Measurements from ENCODE around the gene DLL4. TPM values are rescaled to one million over a fixed set of nuclear protein-coding genes. Genes with fewer than 3 reads are reported as not detected.

DLL4 gene
- total and polyA plus RNA-seq, 10 of the 15 experiments (the other 5 are each of a cell fraction or from before 2014, with no cell fraction given), result 0.04 to 0.16 (median 0.09) TPM; not detected in 6

- TF ChIP-seq BCL11A (IDR thresholded peaks at IDR 0.05; ENCODE audit: low read depth, low read length) (no peak), MTA2 (IDR thresholded peaks at IDR 0.05; ENCODE audit: low read depth) (no peak)
Observed at GRCh38 chr15:40932156-40932555, 3.0 kb downstream of the DLL4 start (continued).

GRCh38 chr15:40932649-40933516, 3.7 kb downstream of the DLL4 start:
- Histone ChIP-seq H4K20me1 (ENCODE audit: control insufficient read depth, insufficient read depth) (no peaks in the 10 kb centered on the region), H3K4me2 (ENCODE audit: control insufficient read depth, insufficient read depth) (no peak overlapping the region), H3K79me2 (ENCODE audit: control insufficient read depth, insufficient read depth, low read length) (no peaks in the 10 kb centered on the region), H2AFZ (ENCODE audit: control insufficient read depth, low read depth, low read length) (no peak overlapping the region), H3K4me3 (no peak overlapping the region), H3K4me1 (ENCODE audit: control insufficient read depth, insufficient read depth, low read length) (peaks cover 24% of the 10 kb centered on the region), H3K9ac (ENCODE audit: control insufficient read depth, insufficient read depth, low read length) (no peak overlapping the region), H3K27me3 (replicated peaks in 1 of 2; ENCODE audit: control insufficient read depth in 2 of 2, insufficient read depth in 2 of 2, low read length in 1 of 2) (peaks cover 10% of the 10 kb centered on the region in 2 experiments; a peak in 3 of 4 replicates), H3K36me3 (ENCODE audit: control insufficient read depth in 2 of 2, insufficient read depth in 2 of 2, low read length in 1 of 2) (no peaks in the 10 kb centered on the region), H3K27ac (ENCODE audit: control insufficient read depth, insufficient read depth) (no peak overlapping the region), H3K9me3 (replicated peaks; ENCODE audit: control insufficient read depth, insufficient read depth, low read length) (no peaks in the 10 kb centered on the region)
- WGBS (ENCODE audit: insufficient coverage, insufficient replicate concordance, low lambda C conversion rate, missing lambda C conversion rate), result 53% methylated on average over 11 of the region's 11 CpGs
- DNase-seq (ENCODE audit: low read depth, low spot score), result no peak
- in situ Hi-C loops (cut with MboI), result no loop called here
- ChIA-PET SMC1A (ENCODE audit: uncharacterized antibody, unreplicated experiment) (interaction anchor here (0.8 to 4.6 kb wide), 3 partner anchors 8 to 251 kb away, joined by 3 to 28 read pairs (median 5); no protein-coding TSS in a partner anchor), CTCF (interaction anchor here (1.2 to 6.5 kb wide), 5 partner anchors 9 to 86 kb away, joined by 3 to 80 read pairs (median 19); no protein-coding TSS in a partner anchor), POLR2A (interaction anchor here (0.5 to 1.4 kb wide), 3 partner anchors 9 to 97 kb away, joined by 3 to 9 read pairs (median 5); no protein-coding TSS in a partner anchor), RAD21 (ENCODE audit: unreplicated experiment) (interaction anchor here (1.5 to 3.2 kb wide), 2 partner anchors 9 to 84 kb away, joined by 3 to 36 read pairs; no protein-coding TSS in a partner anchor)
- FAIRE-seq, result no peak
- no TSS peak for BruUV-seq (replicated peaks)
- ATAC-seq, result no peak
- no peak for TF ChIP-seq GATAD2B (conservative IDR thresholded peaks at IDR 0.05; ENCODE audit: low read depth)
- TF ChIP-seq USF2 (IDR thresholded peaks at IDR 0.05; ENCODE audit: borderline replicate concordance, low read depth, low read length), result no peak
- no peak for TF ChIP-seq EZH2 (IDR thresholded peaks at IDR 0.05; ENCODE audit: borderline replicate concordance, control insufficient read depth, low read depth, low read length)
- TF ChIP-seq SIX5 (IDR thresholded peaks at IDR 0.05; ENCODE audit: low read depth, low read length, severe bottlenecking), result no peak
- TF ChIP-seq ETV6 (conservative IDR thresholded peaks at IDR 0.05 in 1 of 2, IDR thresholded peaks at IDR 0.05 in 1 of 2; ENCODE audit: borderline replicate concordance in 1 of 2, low read depth in 1 of 2), result no peak
- TF ChIP-seq ZNF592 (IDR thresholded peaks at IDR 0.05), result no peak
- TF ChIP-seq ATF3 (IDR thresholded peaks at IDR 0.05; ENCODE audit: borderline replicate concordance, extremely low read depth, low read depth, low read length), result no peak
- TF ChIP-seq BCL3 (IDR thresholded peaks at IDR 0.05; ENCODE audit: borderline replicate concordance, insufficient read depth, low read depth, low read length, poor library complexity, severe bottlenecking), result no peak
- TF ChIP-seq SPI1 (IDR thresholded peaks at IDR 0.05; ENCODE audit: borderline replicate concordance, insufficient read depth, low read depth, low read length), result peak; percentile 78
- intact Hi-C loops (cut with micrococcal nuclease; ENCODE audit: unreplicated experiment), result no loop called here

Data from GM12878 (cell line).